Stimulated activated CD8-positive, alpha-beta memory T cell treated with anti-CD3 and anti-CD28 coated beads, Interleukin-4, amount 100 ng/mL, for 48 hours (primary cell): ENCODE results near the gene FRMD4B.
"Not testable (repeated sequence)": the region's sequence is repeated elsewhere in the genome, so short reads cannot be mapped to it uniquely, and the experiment has no call there.

Source experiments
- DNase-seq: peaks from one replicate; pipeline ENCODE4 v3.0.0-alpha.2; 2020

Gene FRMD4B

GRCh38 chr3:69282181-69282580 lies 103.7 kb downstream of the FRMD4B start:
- DNase-seq: peak; percentile 76

GRCh38 chr3:69277403-69277802 lies 108.5 kb downstream of the FRMD4B start:
- DNase-seq: not testable (repeated sequence)

GRCh38 chr3:69276884-69277283 lies 109.0 kb downstream of the FRMD4B start:
- DNase-seq: no peak

GRCh38 chr3:69276191-69276590 lies 109.7 kb downstream of the FRMD4B start:
- DNase-seq: not testable (repeated sequence)

GRCh38 chr3:69273896-69274295 lies 112.0 kb downstream of the FRMD4B start:
- no peak for DNase-seq

- DNase-seq: no peak
Measured at GRCh38 chr3:69272556-69272955, 113.3 kb downstream of the FRMD4B start.

- DNase-seq: no peak
Measured at GRCh38 chr3:69271098-69271497, 114.8 kb downstream of the FRMD4B start.

- no peak for DNase-seq
Measured at GRCh38 chr3:69266585-69266984, 119.3 kb downstream of the FRMD4B start.

GRCh38 chr3:69266071-69266470 lies 119.8 kb downstream of the FRMD4B start:
- not testable (repeated sequence) for DNase-seq

GRCh38 chr3:69260843-69261405 lies 125.0 kb downstream of the FRMD4B start:
- not testable (repeated sequence) for DNase-seq

GRCh38 chr3:69260216-69260787 lies 125.6 kb downstream of the FRMD4B start:
- no peak for DNase-seq

- DNase-seq: no peak
Measured at GRCh38 chr3:69259125-69259524, 126.8 kb downstream of the FRMD4B start.

- no peak for DNase-seq
Measured at GRCh38 chr3:69255928-69256327, 130.0 kb downstream of the FRMD4B start.

GRCh38 chr3:69254351-69254750 lies 131.5 kb downstream of the FRMD4B start:
- DNase-seq: no peak

- DNase-seq: no peak
Measured at GRCh38 chr3:69252631-69253030, 133.3 kb downstream of the FRMD4B start.

GRCh38 chr3:69252141-69252540 lies 133.7 kb downstream of the FRMD4B start:
- no peak for DNase-seq

- no peak for DNase-seq
Measured at GRCh38 chr3:69251078-69251805, 134.6 kb downstream of the FRMD4B start.

GRCh38 chr3:69250014-69250413 lies 135.9 kb downstream of the FRMD4B start:
- peak; percentile 46 for DNase-seq

GRCh38 chr3:69249001-69249400 lies 136.9 kb downstream of the FRMD4B start:
- DNase-seq: no peak

GRCh38 chr3:69248436-69248835 lies 137.5 kb downstream of the FRMD4B start:
- no peak for DNase-seq

GRCh38 chr3:69246612-69247011 lies 139.3 kb downstream of the FRMD4B start:
- no peak for DNase-seq

GRCh38 chr3:69244039-69244438 lies 141.8 kb downstream of the FRMD4B start:
- DNase-seq: no peak

- no peak for DNase-seq
Measured at GRCh38 chr3:69241769-69242168, 144.1 kb downstream of the FRMD4B start.
